H1 (cell line): ENCODE measurements around the gene ZBTB16. TPM values are rescaled to one million over a fixed set of nuclear protein-coding genes. Genes with fewer than 3 reads are reported as not detected.

Experiments
- CTCF ChIA-PET: fragments of 300-600 bp; sonication (Branson Sonifier 250); formaldehyde crosslinking; loops from one replicate; lab custom pipeline; 2021; ENCODE audit not compliant: partially characterized antibody; lab: Charles Lee
- POLR2A ChIA-PET: fragments of 300-600 bp; sonication (Branson Sonifier 250); formaldehyde crosslinking; loops from one replicate; lab custom pipeline; 2021; ENCODE audit warnings: inconsistent platforms; ENCODE audit not compliant: partially characterized antibody; lab: Charles Lee
- DNase-seq, 2 experiments: peaks; one replicate each; pipeline versions ENCODE4 v3.0.0 to v3.0.0-alpha.2; 2010 to 2022; ENCODE audit warnings: low spot score in 2 of 2, low read depth in 1 of 2, mixed read lengths in 1 of 2
- FAIRE-seq: peaks from 2 replicates; lab custom pipeline; 2011; peaks lifted over from hg19 to GRCh38; lab: Jason Lieb, UNC
- H2AFZ ChIP-seq: 2 replicates; pipeline ENCODE4 v1.8.1; 2012; ENCODE audit warnings: low read length, inconsistent platforms
- H2AK5ac ChIP-seq: 2 replicates; pipeline ENCODE4 v1.6.1; 2013; ENCODE audit warnings: low read depth, low read length
- H2BK120ac ChIP-seq: replicated peaks from 2 replicates; pipeline ENCODE3; 2013; ENCODE audit warnings: low read depth, low read length, inconsistent platforms
- H2BK12ac ChIP-seq: 2 replicates; pipeline ENCODE4 v1.6.1; 2013; ENCODE audit warnings: low read depth, low read length
- H2BK15ac ChIP-seq: 2 replicates; pipeline ENCODE4 v1.6.1; 2013; ENCODE audit warnings: low read length
- H2BK20ac ChIP-seq: 2 replicates; pipeline ENCODE4 v1.6.1; 2013; ENCODE audit warnings: low read length
- H2BK5ac ChIP-seq: 2 replicates; pipeline ENCODE4 v1.6.1; 2013; ENCODE audit warnings: low read depth, low read length
- H3K14ac ChIP-seq: 2 replicates; pipeline ENCODE4 v1.6.1; 2013; ENCODE audit warnings: inconsistent platforms; ENCODE audit not compliant: insufficient read length
- H3K18ac ChIP-seq: 2 replicates; pipeline ENCODE4 v1.6.1; 2013; ENCODE audit warnings: low read length; ENCODE audit errors: extremely low read depth
- H3K23ac ChIP-seq: 2 replicates; pipeline ENCODE4 v1.6.1; 2013; ENCODE audit warnings: inconsistent platforms; ENCODE audit not compliant: insufficient read length
- H3K23me2 ChIP-seq: 2 replicates; pipeline ENCODE4 v1.6.1; 2013; ENCODE audit warnings: low read depth, low read length
- H3K27ac ChIP-seq: 2 replicates; pipeline ENCODE4 v1.6.1; 2011; ENCODE audit warnings: low read depth, low read length, inconsistent platforms
- H3K27me3 ChIP-seq, 4 experiments: replicated peaks in 1 of 4; 1 replicate in 1 of 4; 2 replicates in 3 of 4; pipeline versions ENCODE4 v1.6.1 to v1.8.1; 2011 to 2013; ENCODE audit warnings: low read length in 3 of 4, mild to moderate bottlenecking in 3 of 4, inconsistent platforms in 2 of 4, mixed read lengths in 2 of 4, moderate library complexity in 1 of 4; ENCODE audit not compliant: control insufficient read depth in 3 of 4, insufficient read depth in 3 of 4; ENCODE audit errors: extremely low read depth in 1 of 4
- H3K36me3 ChIP-seq, 4 experiments: 2 replicates each; pipeline versions ENCODE4 v1.6.1 to v1.8.1; 2011 to 2013; ENCODE audit warnings: mild to moderate bottlenecking in 4 of 4, low read length in 3 of 4, moderate library complexity in 2 of 4, control low read depth in 1 of 4, inconsistent platforms in 1 of 4; ENCODE audit not compliant: insufficient read depth in 4 of 4, control insufficient read depth in 2 of 4
- H3K4ac ChIP-seq: replicated peaks from 2 replicates; pipeline ENCODE3; 2013; ENCODE audit warnings: low read length, low read depth, mixed read lengths, inconsistent platforms; ENCODE audit not compliant: insufficient read length
- H3K4me1 ChIP-seq, 4 experiments: replicated peaks in 1 of 4; 1 replicate in 1 of 4; 2 replicates in 3 of 4; pipeline versions ENCODE4 v1.6.1 to v1.8.1; 2011 to 2013; ENCODE audit warnings: low read length in 3 of 4, inconsistent platforms in 2 of 4, mixed read lengths in 1 of 4; ENCODE audit not compliant: insufficient read depth in 4 of 4, control insufficient read depth in 3 of 4
- H3K4me2 ChIP-seq, 2 experiments: 2 replicates each; pipeline versions ENCODE4 v1.6.1 to v1.8.1; 2011 to 2013; ENCODE audit warnings: low read depth in 2 of 2, low read length in 2 of 2, control low read depth in 1 of 2, inconsistent platforms in 1 of 2, mild to moderate bottlenecking in 1 of 2; ENCODE audit not compliant: insufficient read depth in 1 of 2
- H3K4me3 ChIP-seq, 4 experiments: fragments of 200-600, 300-600 bp in 1 of 4; sonication (generic), shearing (Covaris generic), sonication (Bioruptor Twin) in 1 of 4; 2 replicates each; pipeline versions ENCODE4 v1.5.1 to v1.8.1; 2011 to 2016; ENCODE audit warnings: low read length in 4 of 4, low read depth in 3 of 4, control low read depth in 2 of 4, inconsistent platforms in 2 of 4, mild to moderate bottlenecking in 2 of 4, mixed read lengths in 1 of 4, moderate library complexity in 1 of 4; ENCODE audit not compliant: insufficient read depth in 2 of 4; ENCODE audit errors: extremely low read depth in 1 of 4
- H3K56ac ChIP-seq: replicated peaks from 2 replicates; pipeline ENCODE3; 2013; ENCODE audit warnings: low read depth, mild to moderate bottlenecking, mixed read lengths, low read length, inconsistent platforms; ENCODE audit not compliant: insufficient read length
- H3K79me1 ChIP-seq: 2 replicates; pipeline ENCODE4 v1.6.1; 2013; ENCODE audit warnings: low read depth, low read length, control low read depth
- H3K79me2 ChIP-seq, 2 experiments: 2 replicates each; pipeline versions ENCODE4 v1.6.1 to v1.8.1; 2012 to 2013; ENCODE audit warnings: low read length in 2 of 2, mild to moderate bottlenecking in 2 of 2, inconsistent platforms in 1 of 2; ENCODE audit not compliant: insufficient read depth in 2 of 2, control insufficient read depth in 1 of 2
- H3K9ac ChIP-seq, 4 experiments: replicated peaks in 1 of 4; 1 replicate in 1 of 4; 2 replicates in 3 of 4; pipeline versions ENCODE4 v1.6.1 to v1.8.1; 2011 to 2013; ENCODE audit warnings: low read depth in 3 of 4, low read length in 3 of 4, control low read depth in 2 of 4, mild to moderate bottlenecking in 2 of 4, moderate library complexity in 2 of 4, inconsistent platforms in 1 of 4; ENCODE audit errors: extremely low read depth in 1 of 4
- H3K9me3 ChIP-seq, 2 experiments: 2 replicates each; pipeline versions ENCODE4 v1.6.1 to v1.8.1; 2012 to 2013; ENCODE audit warnings: mild to moderate bottlenecking in 2 of 2, moderate library complexity in 2 of 2, control low read depth in 1 of 2, inconsistent platforms in 1 of 2, low read depth in 1 of 2, low read length in 1 of 2, mixed read lengths in 1 of 2; ENCODE audit not compliant: insufficient read depth in 2 of 2
- H4K20me1 ChIP-seq, 2 experiments: replicated peaks in 1 of 2; 2 replicates each; pipeline versions ENCODE3 to v1.8.1; 2011 to 2013; ENCODE audit warnings: inconsistent platforms in 2 of 2, low read length in 2 of 2, mild to moderate bottlenecking in 1 of 2; ENCODE audit not compliant: insufficient read depth in 2 of 2, control insufficient read depth in 1 of 2
- H4K5ac ChIP-seq: 2 replicates; pipeline ENCODE4 v1.6.1; 2013; ENCODE audit warnings: low read length, low read depth, mixed read lengths, inconsistent platforms; ENCODE audit not compliant: insufficient read length
- H4K8ac ChIP-seq: 2 replicates; pipeline ENCODE4 v1.8.0; 2013; ENCODE audit warnings: mild to moderate bottlenecking, moderate library complexity, low read length, inconsistent platforms; ENCODE audit not compliant: insufficient read depth; ENCODE audit errors: extremely low read depth
- H4K91ac ChIP-seq: replicated peaks from 2 replicates; pipeline ENCODE3; 2013; ENCODE audit warnings: low read length, mixed read lengths, inconsistent platforms; ENCODE audit not compliant: insufficient read length
- CTBP2 ChIP-seq: IDR thresholded peaks from 2 replicates; pipeline ENCODE4 v1.7.0; 2011; ENCODE audit warnings: borderline replicate concordance, mild to moderate bottlenecking, moderate library complexity, mixed read lengths, low read length; ENCODE audit not compliant: insufficient read depth, insufficient read length
- EZH2 ChIP-seq: fragments of 200-600 bp; sonication (generic); IDR thresholded peaks from 2 replicates; pipeline ENCODE4 v1.7.1; 2012; ENCODE audit warnings: low read depth, mild to moderate bottlenecking, moderate library complexity, low read length, inconsistent platforms; ENCODE audit not compliant: severe bottlenecking
- KDM1A ChIP-seq: fragments of 200-600, 300-600 bp; sonication (generic); IDR thresholded peaks from 2 replicates; pipeline ENCODE4 v1.7.1; 2016; ENCODE audit warnings: mild to moderate bottlenecking, low read length, borderline replicate concordance
- POU5F1 ChIP-seq: IDR thresholded peaks from 2 replicates; pipeline ENCODE4 v1.6.1; 2011; ENCODE audit warnings: low read depth, mild to moderate bottlenecking, low read length, moderate library complexity
- RNF2 ChIP-seq: fragments of 200-900, 300-1000 bp; sonication (generic); IDR thresholded peaks from 2 replicates; pipeline ENCODE4 v1.7.1; 2016; ENCODE audit warnings: borderline replicate concordance, low read depth, mild to moderate bottlenecking, antibody characterized with exemption, low read length; ENCODE audit not compliant: poor library complexity, severe bottlenecking; ENCODE audit errors: missing control alignments
- SIN3A ChIP-seq, 2 experiments: IDR thresholded peaks in 1 of 2; conservative IDR thresholded peaks in 1 of 2; 2 replicates each; pipeline ENCODE4 v1.6.1; 2011 to 2012; ENCODE audit warnings: low read length in 2 of 2, improper control_type of control experiment in 1 of 2, low read depth in 1 of 2, mild to moderate bottlenecking in 1 of 2
- SIX5 ChIP-seq: IDR thresholded peaks from 2 replicates; pipeline ENCODE4 v1.6.1; 2011; ENCODE audit warnings: mild to moderate bottlenecking, low read depth, low read length
- SP2 ChIP-seq: IDR thresholded peaks from 2 replicates; pipeline ENCODE4 v1.6.1; 2012; ENCODE audit warnings: mild to moderate bottlenecking, low read length, inconsistent platforms
- TCF12 ChIP-seq: IDR thresholded peaks from 2 replicates; pipeline ENCODE4 v1.6.1; 2011; ENCODE audit warnings: low read depth, mild to moderate bottlenecking, low read length
- WGBS, 2 experiments: shearing (Covaris generic) in 1 of 2; methylation state at CpG; one replicate each; pipeline versions ENCODE4 v1.1.6 to v1.1.7; 2013 to 2015; ENCODE audit warnings: low lambda C conversion rate in 2 of 2, mixed read lengths in 2 of 2, inconsistent platforms in 1 of 2, low coverage in 1 of 2, missing lambda C conversion rate in 1 of 2; ENCODE audit not compliant: insufficient replicate concordance in 2 of 2, insufficient coverage in 1 of 2, insufficient read length in 1 of 2; ENCODE audit errors: extremely low coverage in 1 of 2, missing lambda C conversion rate in 1 of 2; 5-methylcytosine and 5-hydroxymethylcytosine counted together
- polyA plus RNA-seq, 7 experiments: library from polyadenylated mRNA; depleted of rRNA in 3 of 7; stranded (reverse) in 5 of 7; unstranded in 2 of 7; fragments of >200 nt in 5 of 7; fragments of 200-250 nt in 2 of 7; gene quantifications; 1 replicate in 5 of 7; 2 replicates in 1 of 7; 4 replicates in 1 of 7; pipeline versions ENCODE4 v1.2.1 to v1.2.3, GENCODE V29; 2011 to 2013; ENCODE audit warnings: missing spikeins in 2 of 7, mixed read lengths in 2 of 7
- total RNA-seq: library from RNA; stranded (reverse); fragmentation: NEBNext Ultra II Directional; extraction: Animal tissue kit (Norgen Biotek cat#: 25700); gene quantifications from 2 replicates; pipeline ENCODE4 v1.2.1, GENCODE V29; 2021

The ZBTB16 gene
- total and polyA plus RNA-seq, 2 of the 8 experiments (the other 6 are each of a cell fraction or from before 2014, with no cell fraction given) = 0.12 to 0.61 TPM

GRCh38 chr11:114253771-114254170 lies 194.3 kb downstream of the ZBTB16 start:
- 86% methylated on average over 2 of the region's 2 CpGs; no CpG with 5 or more reads in 1 of the 2 experiments for WGBS, 2 experiments
- no peak for FAIRE-seq
- no peak overlapping the region for H3K4me2 ChIP-seq
- no peak overlapping the region for H3K14ac ChIP-seq
- no peaks in the 10 kb centered on the region for H3K36me3 ChIP-seq
- no peak overlapping the region for H4K91ac ChIP-seq
- no peaks in the 10 kb centered on the region for H3K27me3 ChIP-seq
- H2BK12ac ChIP-seq = no peak overlapping the region
- H2BK120ac ChIP-seq = no peak overlapping the region
- H3K9me3 ChIP-seq = no peaks in the 10 kb centered on the region
- no peak overlapping the region for H3K27ac ChIP-seq
- H3K18ac ChIP-seq = no peak overlapping the region
- H2BK5ac ChIP-seq = no peak overlapping the region
- no peak overlapping the region for H4K8ac ChIP-seq
- no peak overlapping the region for H4K5ac ChIP-seq
- H2BK15ac ChIP-seq = no peak overlapping the region
- no peaks in the 10 kb centered on the region for H4K20me1 ChIP-seq
- no peaks in the 10 kb centered on the region for H3K79me2 ChIP-seq
- H3K4me1 ChIP-seq = peaks cover 0 to 5% (median 0%) of the 10 kb centered on the region in 4 experiments; a peak in 3 of 7 replicates
- no peak overlapping the region for H2BK20ac ChIP-seq
- TF ChIP-seq SIN3A (conservative IDR thresholded peaks at IDR 0.05 in 1 of 2, IDR thresholded peaks at IDR 0.05 in 1 of 2; ENCODE audit: low read depth in 1 of 2, low read length in 2 of 2) (no peak), POU5F1 (no peak), KDM1A (no peak), SIX5 (no peak), EZH2 (no peak), SP2 (no peak), CTBP2 (no peak), RNF2 (no peak), TCF12 (no peak)
- H2AFZ ChIP-seq = no peak overlapping the region
- H3K9ac ChIP-seq = no peak overlapping the region
- ChIA-PET CTCF (interaction anchor here (0.6 to 20.1 kb wide), 9 partner anchors 7 to 357 kb away, joined by 3 to 256 read pairs (median 4); no protein-coding TSS in a partner anchor), POLR2A (no interaction called here)
- no peaks in the 10 kb centered on the region for H3K79me1 ChIP-seq
- no peaks in the 10 kb centered on the region; the same call in 1 of the 2 replicates for H3K23me2 ChIP-seq
- H3K23ac ChIP-seq = no peak overlapping the region
- no peak overlapping the region for H3K4me3 ChIP-seq
- no peak overlapping the region for H3K4ac ChIP-seq
- no peak for DNase-seq
- no peak overlapping the region for H3K56ac ChIP-seq
- no peak overlapping the region; the same call in 1 of the 2 replicates for H2AK5ac ChIP-seq
